ENCODE results near the gene GTF2B.
"Not testable (repeated sequence)": the region's sequence is repeated elsewhere in the genome, so short reads cannot be mapped to it uniquely, and the experiment has no call there.

GTF2B gene

DNA sequence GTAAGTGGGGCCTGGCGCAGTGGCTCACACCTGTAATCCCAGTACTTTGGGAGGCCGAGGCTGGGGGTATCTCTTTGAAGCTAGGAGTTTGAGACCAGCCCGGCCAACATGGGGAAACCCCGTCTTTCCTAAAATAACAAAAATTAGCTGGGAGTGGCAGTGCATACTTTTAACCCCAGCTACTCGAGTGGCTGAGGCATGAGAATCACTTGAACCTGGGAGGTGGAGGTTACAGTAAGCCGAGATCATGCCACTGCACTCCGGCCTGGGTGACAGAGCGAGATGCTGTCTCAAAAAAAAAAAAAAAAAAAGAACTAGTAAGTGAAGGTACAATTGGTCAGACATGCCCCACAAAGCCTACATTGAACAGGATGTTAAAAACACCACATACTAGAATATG lies 10.7 kb downstream of the GTF2B start:
- not testable (repeated sequence) for DNase-seq

- DNase-seq, result no peak
Measured at GRCh38 chr1:88878731-88879130, 12.6 kb downstream of the GTF2B start.

DNA sequence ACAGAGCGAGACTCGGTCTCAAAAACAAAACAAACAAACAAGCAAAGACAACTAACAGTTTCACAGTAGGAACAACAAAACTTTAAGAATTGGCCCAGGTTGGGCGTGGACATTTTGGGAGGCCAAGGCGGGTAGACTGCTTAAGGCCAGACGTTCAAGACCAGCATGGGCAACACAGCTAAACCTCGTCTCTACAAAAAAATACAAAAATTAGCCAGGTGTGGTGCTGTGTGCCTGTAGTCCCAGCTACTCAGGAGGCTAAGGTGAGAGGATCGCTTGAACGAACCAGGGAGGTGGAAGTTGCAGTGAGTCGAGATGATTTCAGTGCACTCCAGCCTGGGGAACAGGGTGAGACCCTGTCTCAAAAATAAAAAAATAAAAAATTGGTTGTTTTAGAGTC lies 13.5 kb downstream of the GTF2B start:
- no peak for DNase-seq

GRCh38 chr1:88877382-88877825 lies 14.0 kb downstream of the GTF2B start:
- DNase-seq, result no peak

DNA sequence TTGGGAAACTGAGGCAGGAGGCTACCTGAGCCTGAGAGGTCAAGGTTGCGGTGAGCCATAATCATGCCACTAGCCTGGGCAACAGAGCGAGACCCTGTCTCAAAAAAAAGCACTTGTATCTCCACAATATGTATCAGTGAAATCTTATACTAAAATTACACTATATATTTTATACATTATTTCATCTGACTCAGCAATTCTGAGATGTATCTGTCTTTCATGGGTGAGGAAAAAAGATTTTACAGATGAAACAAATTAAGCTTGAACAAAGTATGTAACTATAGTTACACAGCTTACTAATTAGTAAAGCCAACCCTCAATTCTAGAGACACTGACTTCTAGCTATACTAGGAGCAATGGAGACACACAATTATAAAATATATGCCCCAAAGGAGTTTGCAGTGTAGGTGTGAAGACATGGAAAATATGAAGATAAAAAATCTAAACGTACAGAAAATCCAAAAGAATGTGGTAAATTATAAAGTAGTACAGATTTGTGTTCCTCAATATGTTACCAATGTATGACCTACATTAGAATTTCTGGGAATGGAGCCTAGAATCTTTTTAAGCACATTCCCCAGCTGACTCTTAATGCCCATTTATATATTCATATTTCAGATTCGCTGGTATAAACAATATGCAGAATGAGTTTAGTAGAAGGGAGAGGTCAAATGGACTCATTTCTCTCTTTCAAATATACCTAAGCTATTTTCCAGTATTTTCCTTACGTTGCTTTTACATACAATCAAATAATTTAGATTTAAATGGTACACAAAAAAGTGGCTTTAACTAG lies 14.6 kb downstream of the GTF2B start:
- no peak for DNase-seq

GRCh38 chr1:88875595-88875994 lies 15.8 kb downstream of the GTF2B start:
- DNase-seq, result no peak

DNA sequence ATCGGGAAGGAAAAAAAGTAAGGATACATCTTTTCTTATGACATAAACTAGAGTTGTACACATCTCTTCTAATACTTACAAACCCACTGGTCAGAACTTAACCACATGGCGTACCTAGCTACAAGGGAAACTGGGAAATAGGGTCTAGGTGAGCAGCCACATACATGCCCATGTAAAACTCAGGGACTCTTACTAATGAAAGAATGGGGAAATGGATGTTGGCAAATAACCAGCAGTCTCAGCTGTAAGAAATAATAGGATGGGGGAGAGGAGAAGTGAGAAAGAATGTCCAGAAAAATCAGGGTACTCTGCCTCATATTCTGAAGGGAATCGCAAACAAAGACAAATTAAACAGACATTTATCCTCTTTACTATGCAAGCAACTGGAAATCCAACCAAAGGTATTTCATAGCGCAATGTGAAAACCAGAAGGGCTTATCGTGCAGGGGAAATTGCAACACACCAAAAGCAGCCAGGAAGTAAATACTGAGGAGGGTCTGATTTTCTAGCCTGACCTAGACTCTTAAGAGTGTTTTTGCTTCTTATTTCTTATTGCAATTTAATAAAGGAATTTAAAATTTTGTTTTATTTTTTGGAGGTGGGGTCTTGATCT lies 17.5 kb downstream of the GTF2B start:
- DNase-seq, result no peak

GRCh38 chr1:88869644-88870043 lies 21.7 kb downstream of the GTF2B start:
- DNase-seq, result not testable (repeated sequence)

DNA sequence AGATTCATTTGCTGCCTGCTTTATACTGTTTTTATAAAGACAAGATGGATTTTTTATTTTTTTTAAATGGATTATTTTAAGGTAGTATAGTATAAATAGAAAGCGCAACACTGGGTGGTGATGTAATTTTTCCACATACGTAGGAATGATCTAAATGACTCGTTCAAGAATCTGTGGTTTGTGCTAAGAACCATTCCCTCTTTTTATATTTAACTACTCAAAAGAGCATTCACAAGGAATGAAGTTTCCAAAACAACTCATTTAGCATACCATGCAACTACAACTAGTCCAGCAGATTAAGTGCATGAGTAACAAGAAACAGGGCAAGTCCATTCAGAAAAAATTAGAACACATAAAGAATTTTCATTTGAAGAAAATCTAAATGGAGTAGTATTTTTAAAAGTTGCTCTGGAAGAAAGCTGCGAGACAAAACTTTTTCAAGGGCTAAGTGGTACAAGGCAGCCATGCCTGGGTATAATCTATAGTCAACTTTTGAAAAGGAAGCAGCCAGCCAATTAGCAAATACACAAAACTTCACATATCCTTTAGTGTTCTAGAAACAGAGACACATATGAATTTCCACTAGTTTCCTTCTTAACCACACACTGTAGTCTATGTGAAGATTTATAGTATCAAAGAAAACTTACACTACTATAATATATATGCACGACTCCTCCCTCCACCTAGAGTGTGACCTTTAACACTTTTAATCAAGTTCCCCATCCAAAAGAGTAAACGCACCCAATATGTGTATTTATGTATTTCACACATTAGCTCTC lies 23.4 kb downstream of the GTF2B start:
- DNase-seq, result no peak

GRCh38 chr1:88851303-88852063 lies 39.9 kb downstream of the GTF2B start:
- DNase-seq, result no peak

- DNase-seq, result no peak
Measured at GRCh38 chr1:88847643-88848042, 43.7 kb downstream of the GTF2B start.

DNA sequence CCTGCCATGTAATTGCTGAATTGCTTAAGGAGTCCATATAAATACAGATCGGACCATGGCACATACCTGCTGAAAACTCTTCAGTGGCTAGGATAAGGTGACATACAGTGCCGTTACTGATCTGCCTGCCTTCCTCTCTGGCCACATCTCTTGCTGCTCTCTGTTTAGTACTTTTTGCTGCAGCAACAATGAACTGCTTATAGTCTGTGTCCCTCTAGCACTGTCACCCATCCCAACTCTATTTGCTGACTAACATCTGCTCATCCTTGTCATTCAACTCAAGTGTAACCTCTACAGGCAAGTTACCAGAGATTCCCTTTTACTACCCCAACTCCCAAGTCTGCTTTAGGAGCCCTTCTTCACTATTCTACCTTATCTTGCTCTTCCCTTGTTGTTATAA lies 65.6 kb downstream of the GTF2B start:
- no peak for DNase-seq

GRCh38 chr1:88819642-88820041 lies 71.7 kb downstream of the GTF2B start:
- DNase-seq, result not testable (repeated sequence)

GRCh38 chr1:88813471-88813870 lies 77.9 kb downstream of the GTF2B start:
- no peak for DNase-seq

DNA sequence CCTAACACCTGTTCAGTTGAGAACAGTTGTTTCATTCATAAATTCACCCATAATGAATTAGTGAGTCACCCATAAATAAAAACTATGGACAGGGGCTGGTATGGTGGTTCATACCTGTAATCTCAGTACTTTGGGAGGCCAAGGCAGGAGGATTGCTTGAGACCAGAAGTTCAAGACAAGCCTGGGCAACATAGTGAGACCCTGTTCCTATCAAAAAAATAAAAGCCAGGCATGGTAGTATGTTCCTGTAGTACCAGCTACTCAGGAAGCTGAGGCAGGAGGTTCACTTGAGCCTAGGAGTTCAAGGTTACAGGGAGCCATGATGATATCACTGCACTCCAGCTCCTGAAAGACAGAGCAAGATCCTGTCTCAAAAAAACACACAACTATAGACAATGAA lies 79.0 kb downstream of the GTF2B start:
- DNase-seq, result no peak

DNA sequence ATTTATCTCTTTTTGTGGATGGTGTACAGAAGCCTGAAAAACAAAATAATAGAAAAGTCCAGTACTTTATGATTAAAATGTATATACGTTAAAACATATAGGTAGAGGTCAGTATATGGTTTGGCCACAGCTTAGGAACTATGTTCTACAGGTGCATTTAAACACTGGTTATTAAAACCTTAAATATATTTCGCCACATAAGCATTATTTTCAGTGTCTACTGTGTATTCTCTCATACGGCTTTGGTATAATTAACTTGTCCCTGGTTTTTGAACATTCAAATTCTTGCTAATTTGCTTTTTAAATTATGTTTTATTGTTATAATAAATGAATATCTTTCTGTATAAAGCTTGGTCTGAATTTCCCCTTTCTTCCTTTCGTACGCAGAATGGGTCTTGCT lies 87.9 kb downstream of the GTF2B start:
- no peak for DNase-seq

DNA sequence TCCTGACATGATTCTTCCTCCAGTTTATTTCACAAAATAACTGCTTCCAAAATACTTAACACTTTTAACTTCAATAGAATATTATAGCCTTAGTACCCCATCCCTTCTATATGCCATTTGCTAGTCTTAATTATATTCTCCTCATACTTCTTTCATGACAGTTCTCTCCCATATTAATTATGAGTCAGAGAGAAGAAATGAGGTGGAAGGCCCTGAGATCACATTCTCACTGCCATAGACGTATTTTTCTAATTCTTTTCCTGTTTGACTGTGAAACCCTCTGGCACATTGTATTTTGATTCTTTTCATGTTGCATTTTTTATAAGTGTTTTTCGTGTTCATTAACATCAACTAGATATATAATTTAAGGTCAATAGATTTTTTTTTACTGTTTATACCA lies 88.4 kb downstream of the GTF2B start:
- DNase-seq, result no peak
